ENCODE measurements around the gene FLYWCH1. TPM values are rescaled to one million over a fixed set of nuclear protein-coding genes. Genes with fewer than 3 reads are reported as not detected.
A peak's percentile ranks its signal among the peaks of the same experiment; 100 is the strongest.

The FLYWCH1 gene
- 43.5 TPM for total RNA-seq
- long read RNA-seq, full-length matches to known transcripts, result 65 of 112 reads
- long read RNA-seq, partial matches to known transcripts, result 30 of 112 reads
- long read RNA-seq, other reads (novel, unspliced or antisense), result 17 of 112 reads

- intact Hi-C loops (cut with DNase I), result loop anchor here (5.0 kb wide), 2 partner anchors 44 to 159 kb away; partner anchors contain the start of gene SRRM2
- DNase-seq (ENCODE audit: low spot score), result peak; percentile 99
Measured at GRCh38 chr16:2911638-2912329, at the start of gene FLYWCH1. FLYWCH1 (plus strand) TSS chr16:2911931; CDS start chr16:2929686, 17,755 bp downstream.

DNA sequence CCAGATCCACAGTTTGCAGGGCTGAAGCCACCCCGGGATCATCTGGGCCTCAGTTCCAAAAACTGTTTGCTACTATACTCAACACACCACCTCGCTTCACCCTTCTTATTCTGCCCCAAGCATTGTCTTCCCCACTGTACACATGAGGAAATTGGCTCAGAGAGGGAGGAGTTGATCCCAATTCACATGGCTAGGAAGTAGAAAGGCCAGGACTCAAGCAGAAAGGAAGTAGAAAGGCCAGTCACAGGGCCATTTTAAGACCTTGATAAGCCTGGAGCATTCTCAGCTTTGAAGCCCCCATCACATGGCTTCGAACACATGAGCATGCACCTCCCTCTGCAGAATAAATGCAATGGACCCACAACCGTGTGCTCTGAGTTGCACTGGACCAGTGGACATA lies 46.1 kb upstream of the FLYWCH1 start:
- intact Hi-C loops (cut with DNase I), result loop anchor here (5.0 to 10.0 kb wide), 3 partner anchors 47 to 141 kb away; partner anchors contain the start of genes ELOB, FLYWCH1 and PRSS27
- DNase-seq (ENCODE audit: low spot score), result peak; percentile 5

- peak; percentile 17 for DNase-seq (ENCODE audit: low spot score)
- intact Hi-C loops (cut with DNase I), result loop anchor here (5.0 to 10.0 kb wide), 3 partner anchors 46 to 142 kb away; partner anchors contain the start of genes ELOB, FLYWCH1 and PRSS27
Measured at GRCh38 chr16:2866431-2866830, 45.3 kb upstream of the FLYWCH1 start.

- intact Hi-C loops (cut with DNase I), result loop anchor here (5.0 to 10.0 kb wide), 3 partner anchors 45 to 143 kb away; partner anchors contain the start of genes ELOB, FLYWCH1 and PRSS27
- no peak for DNase-seq (ENCODE audit: low spot score)
Measured at GRCh38 chr16:2867661-2867986, 44.1 kb upstream of the FLYWCH1 start.

DNA sequence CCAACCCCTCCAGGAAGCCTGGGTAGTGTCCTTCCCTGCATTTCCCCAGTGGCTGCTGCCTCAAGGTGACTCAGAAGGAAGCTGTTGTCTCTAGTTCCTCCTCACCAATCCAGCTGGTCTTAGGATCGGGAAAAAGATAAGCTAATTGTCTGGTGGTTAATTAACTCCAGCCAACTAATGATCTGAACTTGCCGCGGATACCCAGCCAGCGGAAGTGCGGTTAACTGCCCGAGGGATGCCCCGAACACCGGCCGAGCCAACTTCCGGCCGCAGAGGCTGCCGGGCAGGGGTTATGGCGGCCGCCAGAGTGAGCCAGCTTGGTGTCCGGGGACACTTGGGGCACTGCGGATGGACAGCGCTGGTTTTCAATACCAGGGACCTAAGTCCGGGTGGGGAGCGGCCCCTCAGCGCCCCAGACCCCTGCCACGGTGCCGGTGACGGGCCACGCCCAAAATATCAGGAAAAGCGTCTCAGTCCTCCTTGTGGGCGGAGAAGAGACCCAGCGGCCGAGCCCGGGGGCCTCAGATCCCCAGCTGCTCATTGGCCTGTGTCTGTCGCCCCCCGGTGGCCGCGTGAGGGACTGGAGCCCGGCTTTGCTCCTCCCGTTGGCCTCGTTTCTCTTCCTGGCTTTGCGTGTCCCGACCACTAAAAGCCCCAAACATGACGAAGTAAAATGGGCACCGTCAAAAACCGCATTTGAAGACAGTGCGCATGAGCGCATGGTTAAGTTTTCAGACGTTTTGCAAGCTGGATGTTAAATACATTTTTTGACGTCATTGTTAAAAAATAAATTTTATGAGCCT lies 43.5 kb upstream of the FLYWCH1 start:
- intact Hi-C loops (cut with DNase I), result loop anchor here (1.0 to 10.0 kb wide), 4 partner anchors 29 to 143 kb away; partner anchors contain the start of genes ELOB, FLYWCH1 and PRSS27

GRCh38 chr16:2871926-2872325 lies 39.8 kb upstream of the FLYWCH1 start:
- intact Hi-C loops (cut with DNase I), result no loop called here
- DNase-seq (ENCODE audit: low spot score), result no peak

More for the DNA sequence above, 43.5 kb upstream of the FLYWCH1 start:
- peak; percentile 96 for DNase-seq (ENCODE audit: low spot score)

DNA sequence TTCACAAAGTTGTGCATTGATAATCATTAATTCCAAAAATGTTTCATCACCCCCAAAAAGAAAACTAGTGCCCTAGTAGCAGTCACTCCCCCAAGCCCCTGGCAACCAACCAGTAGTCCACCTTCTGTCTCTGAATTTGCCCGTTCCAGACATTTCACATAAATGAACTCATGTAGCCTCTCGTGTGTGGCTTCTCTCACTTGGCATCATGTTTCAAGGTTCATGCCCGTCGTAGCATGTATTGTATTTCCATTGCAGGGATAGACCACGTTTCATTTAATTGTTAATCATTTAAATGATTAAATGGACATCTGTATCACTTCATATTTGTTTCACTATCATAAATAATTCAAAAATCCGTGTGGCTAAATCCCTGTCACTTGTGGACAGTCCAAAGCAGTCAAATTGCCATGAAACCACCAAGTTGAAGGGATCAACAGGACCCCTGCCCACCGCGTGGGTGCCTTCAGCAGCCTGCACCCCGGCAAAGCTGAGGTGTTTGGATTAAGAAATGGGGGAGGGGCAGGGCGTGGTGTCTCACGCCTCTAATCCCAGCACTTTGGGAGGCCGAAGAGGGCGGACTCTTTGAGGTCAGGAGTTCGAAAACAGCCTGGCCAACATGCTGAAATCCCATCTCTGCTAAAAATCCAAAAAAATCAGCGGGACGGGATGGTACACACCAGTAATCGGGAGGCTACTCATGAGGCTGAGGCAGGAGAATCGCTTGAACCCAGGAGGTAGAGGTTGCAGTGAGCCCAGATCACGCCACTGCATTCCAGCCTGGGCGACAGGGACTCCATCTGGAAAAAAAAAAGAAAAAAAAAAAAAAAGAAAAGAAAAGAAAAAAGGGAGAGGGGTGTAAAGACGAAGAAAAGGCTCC lies 37.5 kb upstream of the FLYWCH1 start:
- DNase-seq (ENCODE audit: low spot score), result no peak
- intact Hi-C loops (cut with DNase I), result no loop called here

DNA sequence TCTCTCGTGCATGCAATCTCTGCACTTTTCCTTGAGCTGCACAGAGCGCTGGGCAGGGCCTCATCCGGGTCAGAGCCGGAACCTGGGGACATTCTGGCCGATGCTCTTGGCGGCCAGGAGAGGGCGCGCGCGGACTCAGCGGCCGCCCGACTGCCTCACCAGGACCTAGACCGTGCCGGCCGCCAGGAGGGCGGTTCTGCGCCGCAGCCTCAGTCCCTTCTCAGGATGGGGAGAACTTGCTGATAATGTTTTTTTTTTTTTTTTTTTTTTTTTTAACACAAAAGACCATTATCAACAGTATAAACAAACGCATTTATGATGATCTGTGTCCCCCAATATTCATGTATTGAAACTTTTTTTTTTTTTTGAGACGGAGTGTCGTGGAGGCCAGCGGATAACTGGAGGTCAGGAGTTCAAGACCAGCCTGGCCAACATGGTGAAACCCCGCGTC lies 36.8 kb upstream of the FLYWCH1 start:
- intact Hi-C loops (cut with DNase I), result no loop called here
- DNase-seq (ENCODE audit: low spot score), result peak; percentile 91

- DNase-seq (ENCODE audit: low spot score), result no peak
- intact Hi-C loops (cut with DNase I), result no loop called here
Measured at GRCh38 chr16:2879854-2880508, 31.8 kb upstream of the FLYWCH1 start.

GRCh38 chr16:2881783-2882649 lies 29.7 kb upstream of the FLYWCH1 start:
- intact Hi-C loops (cut with DNase I), result loop anchor here (2.0 kb wide), 1 partner anchor 23 kb away; no protein-coding TSS in a partner anchor
- DNase-seq (ENCODE audit: low spot score), result no peak

GRCh38 chr16:2882650-2883457 lies 28.9 kb upstream of the FLYWCH1 start, which contains the start of gene FLYWCH2:
FLYWCH2 (plus strand) TSS chr16:2883215; CDS start chr16:2896450, 13,235 bp downstream.
- intact Hi-C loops (cut with DNase I), result loop anchor here (2.0 kb wide), 1 partner anchor 22 kb away; no protein-coding TSS in a partner anchor
- peak; percentile 100 for DNase-seq (ENCODE audit: low spot score)

DNA sequence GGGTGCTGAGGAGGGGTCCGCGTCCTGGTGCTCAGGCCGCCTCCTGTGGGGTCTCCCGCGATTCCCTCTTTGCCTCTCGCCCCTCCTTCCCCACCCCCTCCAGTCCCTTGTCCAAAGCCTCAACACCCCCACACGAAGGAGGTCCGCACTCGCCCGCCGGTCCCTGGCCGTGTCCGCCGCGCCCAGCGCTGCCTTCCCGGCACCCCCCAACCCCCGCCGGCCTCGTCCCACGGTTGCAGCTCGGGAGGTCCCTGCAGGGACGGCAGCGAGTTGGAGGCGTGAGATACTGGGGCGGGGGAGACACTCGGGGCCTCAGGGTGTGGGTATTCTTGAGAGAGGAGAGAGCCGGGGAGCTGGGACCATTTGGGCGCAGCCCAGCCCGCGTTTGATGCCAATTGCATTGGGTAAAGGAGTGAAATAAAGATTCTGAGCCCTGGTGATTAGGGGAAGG lies 28.2 kb upstream of the FLYWCH1 start:
- DNase-seq (ENCODE audit: low spot score), result no peak
- intact Hi-C loops (cut with DNase I), result loop anchor here (2.0 kb wide), 1 partner anchor 21 kb away; no protein-coding TSS in a partner anchor

- intact Hi-C loops (cut with DNase I), result no loop called here
Measured at GRCh38 chr16:2884041-2884451, 27.7 kb upstream of the FLYWCH1 start.

DNA sequence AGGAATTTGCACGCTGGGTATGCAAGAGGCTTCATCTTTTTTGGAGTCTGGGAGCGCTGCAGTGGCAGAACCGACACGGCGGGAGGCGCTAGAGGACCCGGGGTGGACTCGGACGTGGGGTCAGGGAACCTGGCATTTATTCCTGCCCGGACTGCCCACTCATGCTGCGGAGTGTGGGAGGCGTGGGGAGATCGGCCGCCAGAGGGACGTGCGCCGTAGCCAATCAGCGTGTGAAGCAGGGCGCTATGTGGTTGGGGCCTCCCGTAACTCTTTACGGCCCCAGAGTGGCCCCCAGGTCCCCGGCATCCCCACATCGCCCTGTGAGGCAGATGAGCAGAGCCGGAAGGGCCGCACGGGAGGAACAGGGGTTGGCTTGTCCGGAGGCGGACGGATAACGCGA lies 17.5 kb upstream of the FLYWCH1 start:
- intact Hi-C loops (cut with DNase I), result no loop called here
- no peak for DNase-seq (ENCODE audit: low spot score)

More at GRCh38 chr16:2884041-2884451, 27.7 kb upstream of the FLYWCH1 start:
- no peak for DNase-seq (ENCODE audit: low spot score)

- no peak for DNase-seq (ENCODE audit: low spot score)
- intact Hi-C loops (cut with DNase I), result no loop called here
Measured at GRCh38 chr16:2895813-2896212, 15.9 kb upstream of the FLYWCH1 start.

- intact Hi-C loops (cut with DNase I), result no loop called here
- DNase-seq (ENCODE audit: low spot score), result no peak
Measured at GRCh38 chr16:2896480-2897010, 15.2 kb upstream of the FLYWCH1 start.

Data from cardiac septum (tissue), 1 donor.